GM23338 (cell line): ENCODE data around the gene BLOC1S5.

ENCODE experiments used
- CREB1 ChIP-seq: fragments of 250-450 bp; sonication (Bioruptor Pico); IDR thresholded peaks from 2 replicates; pipeline ENCODE4 v1.5.0; 2020; ENCODE audit warnings: low read depth, mild to moderate bottlenecking, moderate library complexity
- CTCF ChIP-seq, 2 experiments: fragments of 200-600 bp in 1 of 2; sonication (generic) in 1 of 2; conservative IDR thresholded peaks; 2 replicates each; pipeline versions ENCODE4 v1.5.1 to v1.6.1; 2016 to 2017; ENCODE audit warnings: antibody characterized with exemption in 2 of 2, low read depth in 2 of 2, mild to moderate bottlenecking in 2 of 2, moderate library complexity in 1 of 2
- ETS1 ChIP-seq: IDR thresholded peaks from 2 replicates; pipeline ENCODE4 v1.6.1; 2016; ENCODE audit warnings: antibody characterized with exemption
- EZH2 ChIP-seq: fragments of 200-600 bp; sonication (generic); IDR thresholded peaks from one replicate; pipeline ENCODE4 v1.8.0; 2017; ENCODE audit warnings: antibody characterized with exemption, mild to moderate bottlenecking, low read depth; ENCODE audit not compliant: unreplicated experiment
- EZH2phosphoT487 ChIP-seq: fragments of 200-600 bp; sonication (generic); IDR thresholded peaks from one replicate; pipeline ENCODE4 v1.8.1; 2018; ENCODE audit warnings: antibody characterized with exemption; ENCODE audit not compliant: unreplicated experiment
- JUNB ChIP-seq: IDR thresholded peaks from one replicate; pipeline ENCODE4 v1.6.1; 2016; ENCODE audit warnings: antibody characterized with exemption; ENCODE audit not compliant: unreplicated experiment
- NANOG ChIP-seq: IDR thresholded peaks from 2 replicates; pipeline ENCODE4 v1.6.1; 2016; ENCODE audit warnings: antibody characterized with exemption, borderline replicate concordance
- POLR2AphosphoS5 ChIP-seq: IDR thresholded peaks from 2 replicates; pipeline ENCODE4 v1.6.1; 2016; ENCODE audit warnings: antibody characterized with exemption, low read depth
- REST ChIP-seq: IDR thresholded peaks from one replicate; pipeline ENCODE4 v1.6.1; 2018; ENCODE audit warnings: antibody characterized with exemption; ENCODE audit not compliant: unreplicated experiment
- ZNF462 ChIP-seq: fragments of 250-450 bp; sonication (Bioruptor Pico); IDR thresholded peaks from 2 replicates; pipeline ENCODE4 v1.5.0; 2020; ENCODE audit warnings: mild to moderate bottlenecking, moderate library complexity

- TF ChIP-seq EZH2, result no peak
- no peak for TF ChIP-seq CTCF (conservative IDR thresholded peaks at IDR 0.05; ENCODE audit: low read depth in 2 of 2)
- TF ChIP-seq REST, result no peak
- no peak for TF ChIP-seq POLR2AphosphoS5
- no peak for TF ChIP-seq EZH2phosphoT487
- TF ChIP-seq JUNB, result no peak
- no peak for TF ChIP-seq CREB1 (CRISPR knock-in tag)
- no peak for TF ChIP-seq ZNF462 (CRISPR knock-in tag)
- TF ChIP-seq ETS1, result no peak
- no peak for TF ChIP-seq NANOG
These were observed 90.6 kb downstream of the BLOC1S5 start for GRCh38 chr6:7973584-7973983.
